Measurements from ENCODE around the gene EPN3.

- TF ChIP-seq CTCF (IDR thresholded peaks at IDR 0.05) (no peak), POLR2A (IDR thresholded peaks at IDR 0.05) (no peak)
Observed at GRCh38 chr17:50541402-50541715, 8.8 kb downstream of the EPN3 start.

Measured in heart left ventricle (tissue), 13 donors.